Heart left ventricle (tissue), 16 donors: Measurements from ENCODE around the gene IL1A. TPM values are rescaled to one million over a fixed set of nuclear protein-coding genes. Genes with fewer than 3 reads are reported as not detected.
A peak's percentile ranks its signal among the peaks of the same experiment; 100 is the strongest.

Experiments
- ATAC-seq, 4 donors: fragments of 200-7000 bp; cut with Tn5 transposase; one replicate each; pipeline ENCODE4 v1.9.1; 2020 to 2022; ENCODE audit warnings: moderate library complexity in 4 of 4, mild to moderate bottlenecking in 3 of 4, moderate number of reproducible peaks in 1 of 4
- DNase-seq, 5 donors: peaks; one replicate each; pipeline ENCODE4 v3.0.0-alpha.2; 2020
- H3K27ac ChIP-seq, 12 donors: fragments of 200-600 bp; sonication (generic) in 4 of 12; one replicate each; pipeline versions ENCODE4 v1.5.0 to v1.8.0; 2016 to 2022; ENCODE audit warnings: mild to moderate bottlenecking in 2 of 12
- H3K27me3 ChIP-seq, 9 donors: fragments of 200-600 bp; sonication (generic) in 2 of 9; one replicate each; pipeline versions ENCODE4 v1.5.1 to v1.8.0; 2016 to 2022; ENCODE audit warnings: mild to moderate bottlenecking in 3 of 9
- H3K36me3 ChIP-seq, 9 donors: fragments of 200-600 bp; sonication (generic) in 2 of 9; one replicate each; pipeline versions ENCODE4 v1.5.0 to v1.8.0; 2018 to 2022; ENCODE audit warnings: mild to moderate bottlenecking in 2 of 9
- H3K4me1 ChIP-seq, 12 donors: fragments of 200-600 bp; sonication (generic) in 4 of 12; one replicate each; pipeline versions ENCODE4 v1.5.0 to v1.8.0; 2016 to 2022; ENCODE audit warnings: mild to moderate bottlenecking in 3 of 12
- H3K4me3 ChIP-seq, 12 donors: fragments of 200-600 bp; sonication (generic) in 4 of 12; one replicate each; pipeline versions ENCODE4 v1.5.0 to v1.8.0; 2017 to 2022; ENCODE audit warnings: mild to moderate bottlenecking in 9 of 12, moderate library complexity in 4 of 12
- H3K9me3 ChIP-seq, 12 donors: fragments of 200-600 bp; sonication (generic) in 4 of 12; one replicate each; pipeline versions ENCODE4 v1.5.0 to v1.8.0; 2016 to 2022; ENCODE audit warnings: mild to moderate bottlenecking in 1 of 12
- CTCF ChIP-seq, 12 donors: fragments of 200-600 bp; sonication (generic) in 4 of 12; IDR thresholded peaks; one replicate each; pipeline versions ENCODE4 v1.5.0 to v1.8.0; 2018 to 2022; ENCODE audit warnings: antibody characterized with exemption in 12 of 12, mild to moderate bottlenecking in 5 of 12
- POLR2A ChIP-seq, 2 donors: fragments of 450-650 bp; IDR thresholded peaks; one replicate each; pipeline ENCODE4 v1.6.1; 2017; ENCODE audit warnings: antibody characterized with exemption in 2 of 2, mild to moderate bottlenecking in 2 of 2, moderate library complexity in 2 of 2
- WGBS, 4 donors: extraction: QIAGEN DNeasy Blood & Tissue Kit in 2 of 4; methylation state at CpG; one replicate each; pipeline versions ENCODE4 v1.1.5 to v1.1.7; 2013 to 2018; 5-methylcytosine and 5-hydroxymethylcytosine counted together
- intact Hi-C, 10 donors: fragments of 100-400 bp; cut with DNase I; formaldehyde crosslinking; loops; one replicate each; pipeline versions ENCODE4 v1.11.1 to v1.14.2; 2022
- polyA plus RNA-seq, 2 donors: library from polyadenylated mRNA; stranded (reverse); fragments of 200-250 nt; gene quantifications; one replicate each; pipeline ENCODE4 v1.2.3, GENCODE V29; 2013
- total RNA-seq, 9 donors: library from RNA; depleted of rRNA in 2 of 9; stranded (reverse); fragments of >200 nt in 2 of 9; fragmentation: NEBNext Ultra II Directional in 3 of 9; extraction: Animal tissue kit (Norgen Biotek cat#: 25700) in 3 of 9; gene quantifications; one replicate each; pipeline versions ENCODE4 v1.1.0 to v1.2.4, GENCODE V29; 2016 to 2023
- donor health status: ischemic (EF 13 %, LVEDD 7.1; RV severe dilation, severe dysfunction).
- donor health status: healthy with polysubstance abuse.
- donor health status: DM: no; HTN: yes; CAD: no.
- donor health status: DM: no; HTN: no; CAD: no.
- donor health status: ischemic (EF 25% LVEDD 6.9; RV normal size, moderate dysfunction).
- donor health status: ischemic (EF 25% LVEDD 5.7; RV mildly dilated, moderate dysfunction).
- donor health status: healthy.
- donor health status: DM: yes; HTN: yes; CAD: no.
- donor health status: ischemic (EF 35%, LVEDD 5.7; RV mildly dilated, moderate dysfunction).
- donor health status: nonischemic (EF 11% LVEDD 7.7; RV severe dilation, severe dysfunction).
- donor health status: DM: yes; HTN: yes; CAD: no.
- donor health status: PGD.
- donor health status: ischemic (EF 29% LVEDD 5.4; RV normal size, mild dysfunction).
- donor health status: nonischemic (EF 23%, LVEDD 6.1; RV moderate dilation, normal function).

The IL1A gene
- total and polyA plus RNA-seq, 11 donors = 0.13 TPM; not detected in 10

- Histone ChIP-seq H3K27me3 (no peaks in the 10 kb centered on the region), H3K36me3 (peaks cover 0 to 2% (median 0%) of the 10 kb centered on the region in 9 donors), H3K27ac (peak within 1 kb of the TSS in 5 of 12 donors; percentile 6 to 58 (median 18)), H3K4me1 (peaks cover 0 to 23% (median 5%) of the 10 kb centered on the region in 12 donors), H3K4me3 (peak within 1 kb of the TSS; percentile 42 to 96 (median 70)), H3K9me3 (no peaks in the 10 kb centered on the region)
- 0 to 1% (median 0%) methylated on average over 30 to 79 of the region's 79 CpGs for WGBS, 4 donors
- DNase-seq (peak; percentile 95 to 98 (median 96)), ATAC-seq (peak; percentile 100)
- TF ChIP-seq POLR2A (IDR thresholded peaks at IDR 0.05) (no peak), CTCF (IDR thresholded peaks at IDR 0.05) (no peak)
- intact Hi-C loops = loop anchor here in 3 of 10 donors (5.0 to 10.0 kb wide), 3 partner anchors 50 to 108 kb away; no protein-coding TSS in a partner anchor
Observed at GRCh38 chr2:112764071-112765044, 19.9 kb downstream of the IL1A start, which contains the start of gene CKAP2L. Gene CKAP2L (minus strand): TSS chr2:112764609. CDS start chr2:112764598, 11 bp downstream.

- TF ChIP-seq POLR2A (IDR thresholded peaks at IDR 0.05) = no peak
- TF ChIP-seq CTCF (IDR thresholded peaks at IDR 0.05) = no peak
- intact Hi-C loops = loop anchor here in 3 of 10 donors (5.0 to 10.0 kb wide), 2 partner anchors 53 to 110 kb away; no protein-coding TSS in a partner anchor
- WGBS, 4 donors = 86 to 94% (median 90%) methylated on average over 4 of the region's 4 CpGs
- no peak overlapping the region for H3K4me3 ChIP-seq
- ATAC-seq = no peak
- H3K9me3 ChIP-seq = no peaks in the 10 kb centered on the region
- peaks cover 0 to 5% (median 0%) of the 10 kb centered on the region in 9 donors for H3K36me3 ChIP-seq
- no peak for DNase-seq
- peaks cover 0 to 14% (median 5%) of the 10 kb centered on the region in 12 donors for H3K4me1 ChIP-seq
- H3K27me3 ChIP-seq = no peaks in the 10 kb centered on the region
- no peak overlapping the region for H3K27ac ChIP-seq
Observed at GRCh38 chr2:112762276-112762675, 22.0 kb downstream of the IL1A start.

GRCh38 chr2:112760149-112760548 lies 24.1 kb downstream of the IL1A start:
- H3K27me3 ChIP-seq = no peaks in the 10 kb centered on the region
- TF ChIP-seq POLR2A (IDR thresholded peaks at IDR 0.05) (no peak), CTCF (IDR thresholded peaks at IDR 0.05) (no peak)
- intact Hi-C loops = loop anchor here in 3 of 10 donors (5.0 to 10.0 kb wide), 2 partner anchors 55 to 112 kb away; no protein-coding TSS in a partner anchor
- no peak for DNase-seq
- no peak for ATAC-seq
- no peaks in the 10 kb centered on the region for H3K9me3 ChIP-seq
- no peak overlapping the region for H3K4me3 ChIP-seq
- H3K27ac ChIP-seq = no peak overlapping the region
- 91 to 95% (median 92%) methylated on average over 1 of the region's 1 CpG for WGBS, 4 donors
- H3K4me1 ChIP-seq = peaks cover 0 to 12% (median 5%) of the 10 kb centered on the region in 12 donors
- peaks cover 0 to 5% (median 0%) of the 10 kb centered on the region in 9 donors for H3K36me3 ChIP-seq

- Histone ChIP-seq H3K36me3 (peaks cover 0 to 5% (median 0%) of the 10 kb centered on the region in 9 donors), H3K4me3 (no peak overlapping the region), H3K9me3 (no peaks in the 10 kb centered on the region), H3K4me1 (peaks cover 0 to 6% (median 0%) of the 10 kb centered on the region in 12 donors), H3K27ac (no peak overlapping the region), H3K27me3 (no peaks in the 10 kb centered on the region)
- TF ChIP-seq CTCF (IDR thresholded peaks at IDR 0.05) (no peak), POLR2A (IDR thresholded peaks at IDR 0.05) (no peak)
- 68 to 80% (median 77%) methylated on average over 2 of the region's 2 CpGs for WGBS, 4 donors
- DNase-seq (no peak), ATAC-seq (no peak)
- intact Hi-C loops = loop anchor here in 2 of 10 donors (10.0 kb wide), 1 partner anchor 126 kb away; no protein-coding TSS in a partner anchor
Observed at GRCh38 chr2:112758711-112759110, 25.6 kb downstream of the IL1A start.
